GM12872 (cell line): ENCODE results near the gene ZDHHC21.

Source experiments
- CTCF ChIP-seq: IDR thresholded peaks from 3 replicates; pipeline ENCODE4 v1.5.1; 2011; ENCODE audit warnings: low read depth, mild to moderate bottlenecking, low read length, moderate library complexity; ENCODE audit not compliant: insufficient read depth

ZDHHC21 gene

GRCh38 chr9:14654932-14655331 lies 38.3 kb downstream of the ZDHHC21 start:
- TF ChIP-seq CTCF = no peak

- TF ChIP-seq CTCF = no peak
Observed at GRCh38 chr9:14653511-14653910, 39.7 kb downstream of the ZDHHC21 start.

GRCh38 chr9:14652729-14653377 lies 40.4 kb downstream of the ZDHHC21 start:
- TF ChIP-seq CTCF = peak; percentile 29; the same call in 1 of the 3 replicates

- TF ChIP-seq CTCF = no peak
Observed at GRCh38 chr9:14650596-14650995, 42.6 kb downstream of the ZDHHC21 start.

GRCh38 chr9:14645648-14646047 lies 47.6 kb downstream of the ZDHHC21 start:
- no peak for TF ChIP-seq CTCF

- no peak for TF ChIP-seq CTCF
Observed at GRCh38 chr9:14640967-14641366, 52.3 kb downstream of the ZDHHC21 start.

GRCh38 chr9:14640294-14640693 lies 52.9 kb downstream of the ZDHHC21 start:
- no peak for TF ChIP-seq CTCF
